HG02678 (cell line): ENCODE measurements around the gene CHCHD3.

Source experiments
- ATAC-seq: cut with Tn5 transposase; IDR thresholded peaks from one replicate; pipeline ENCODE4 v1.9.1; 2021; ENCODE audit warnings: mild to moderate bottlenecking, moderate library complexity; ENCODE audit not compliant: unreplicated experiment

CHCHD3 gene

GRCh38 chr7:132830941-132831340, 250.9 kb downstream of the CHCHD3 start:
- no peak for ATAC-seq

GRCh38 chr7:132828502-132828901, 253.4 kb downstream of the CHCHD3 start:
- ATAC-seq, result peak; percentile 58

GRCh38 chr7:132825932-132826835, 255.7 kb downstream of the CHCHD3 start:
- ATAC-seq, result no peak

- ATAC-seq, result no peak
Measured at GRCh38 chr7:132825222-132825621, 256.7 kb downstream of the CHCHD3 start.

- ATAC-seq, result no peak
Measured at GRCh38 chr7:132819648-132820047, 262.2 kb downstream of the CHCHD3 start.

- no peak for ATAC-seq
Measured at GRCh38 chr7:132817949-132818348, 263.9 kb downstream of the CHCHD3 start.

- ATAC-seq, result no peak
Measured at GRCh38 chr7:132815696-132816311, 266.1 kb downstream of the CHCHD3 start.

- no peak for ATAC-seq
Measured at GRCh38 chr7:132815130-132815529, 266.8 kb downstream of the CHCHD3 start.

GRCh38 chr7:132810561-132810960, 271.3 kb downstream of the CHCHD3 start:
- ATAC-seq, result no peak

- no peak for ATAC-seq
Measured at GRCh38 chr7:132806834-132807233, 275.1 kb downstream of the CHCHD3 start.

GRCh38 chr7:132805766-132806165, 276.1 kb downstream of the CHCHD3 start:
- no peak for ATAC-seq

GRCh38 chr7:132804849-132805485, 276.9 kb downstream of the CHCHD3 start:
- no peak for ATAC-seq

- no peak for ATAC-seq
Measured at GRCh38 chr7:132800522-132800921, 281.4 kb downstream of the CHCHD3 start.

GRCh38 chr7:132799081-132799413, 282.8 kb downstream of the CHCHD3 start:
- no peak for ATAC-seq

GRCh38 chr7:132797152-132797551, 284.7 kb downstream of the CHCHD3 start:
- no peak for ATAC-seq

GRCh38 chr7:132793474-132793873, 288.4 kb downstream of the CHCHD3 start:
- no peak for ATAC-seq

GRCh38 chr7:132791036-132791435, 290.9 kb downstream of the CHCHD3 start:
- ATAC-seq, result no peak

- ATAC-seq, result no peak
Measured at GRCh38 chr7:132790104-132790503, 291.8 kb downstream of the CHCHD3 start.

GRCh38 chr7:132789281-132789680, 292.6 kb downstream of the CHCHD3 start:
- no peak for ATAC-seq

- ATAC-seq, result no peak
Measured at GRCh38 chr7:132785870-132786269, 296.0 kb downstream of the CHCHD3 start.

GRCh38 chr7:132784406-132784805, 297.5 kb downstream of the CHCHD3 start:
- ATAC-seq, result no peak

GRCh38 chr7:132783824-132784223, 298.1 kb downstream of the CHCHD3 start:
- ATAC-seq, result no peak
